CD14-positive monocyte (primary cell): ENCODE results near the gene OPN1MW3. TPM values are rescaled to one million over a fixed set of nuclear protein-coding genes. Genes with fewer than 3 reads are reported as not detected.
"Not testable (repeated sequence)": the region's sequence is repeated elsewhere in the genome, so short reads cannot be mapped to it uniquely, and the experiment has no call there.

Experiments used
- DNase-seq, 3 donors: peaks; one replicate each; pipeline ENCODE4 v3.0.0-alpha.2; 2011 to 2022
- H2AFZ ChIP-seq: 2 replicates; pipeline ENCODE4 v1.6.0; 2012; ENCODE audit warnings: mild to moderate bottlenecking, low read depth, low read length, inconsistent platforms; ENCODE audit not compliant: insufficient read depth, poor library complexity, severe bottlenecking
- H3K27ac ChIP-seq, 2 donors: 1 replicate in 1 of 2; 2 replicates in 1 of 2; pipeline ENCODE4 v1.5.1; 2012 to 2013; ENCODE audit warnings: low read length in 2 of 2, control low read depth in 1 of 2, inconsistent platforms in 1 of 2, low read depth in 1 of 2, mild to moderate bottlenecking in 1 of 2
- H3K27me3 ChIP-seq, 2 donors: one replicate each; pipeline versions ENCODE4 v1.6.0 to v1.6.1; 2011 to 2013; ENCODE audit warnings: low read length in 2 of 2; ENCODE audit not compliant: control insufficient read depth in 2 of 2, insufficient read depth in 2 of 2
- H3K36me3 ChIP-seq, 2 donors: replicated peaks in 1 of 2; 1 replicate in 1 of 2; 2 replicates in 1 of 2; pipeline versions ENCODE4 v1.5.1 to v1.6.1; 2012 to 2013; ENCODE audit warnings: low read length in 2 of 2, control low read depth in 1 of 2, inconsistent platforms in 1 of 2, mild to moderate bottlenecking in 1 of 2; ENCODE audit not compliant: insufficient read depth in 2 of 2, control insufficient read depth in 1 of 2
- H3K4me1 ChIP-seq, 2 donors: 1 replicate in 1 of 2; 2 replicates in 1 of 2; pipeline versions ENCODE4 v1.5.1 to v1.6.1; 2012 to 2013; ENCODE audit warnings: low read length in 2 of 2, control low read depth in 1 of 2, inconsistent platforms in 1 of 2, mild to moderate bottlenecking in 1 of 2, moderate library complexity in 1 of 2; ENCODE audit not compliant: insufficient read depth in 2 of 2, control insufficient read depth in 1 of 2
- H3K4me2 ChIP-seq: replicated peaks from 2 replicates; pipeline ENCODE3; 2012; ENCODE audit warnings: low read length, moderate library complexity, mild to moderate bottlenecking; ENCODE audit not compliant: poor library complexity, severe bottlenecking; ENCODE audit errors: extremely low read depth
- H3K4me3 ChIP-seq, 3 experiments: fragments of 200-600 bp in 1 of 3; sonication (generic) in 1 of 3; replicated peaks in 1 of 3; 1 replicate in 2 of 3; 2 replicates in 1 of 3; pipeline ENCODE4 v1.5.1; 2011 to 2013; ENCODE audit warnings: low read length in 3 of 3, mild to moderate bottlenecking in 3 of 3, control low read depth in 2 of 3, low read depth in 2 of 3, inconsistent platforms in 1 of 3, moderate library complexity in 1 of 3
- H3K79me2 ChIP-seq: 2 replicates; pipeline ENCODE4 v1.6.0; 2012; ENCODE audit warnings: mild to moderate bottlenecking, control low read depth, inconsistent platforms, low read length, moderate library complexity; ENCODE audit not compliant: insufficient read depth
- H3K9ac ChIP-seq: 2 replicates; pipeline ENCODE4 v1.6.0; 2017; ENCODE audit warnings: low read length, mild to moderate bottlenecking; ENCODE audit not compliant: insufficient read depth, poor library complexity, severe bottlenecking
- H3K9me3 ChIP-seq, 2 donors: replicated peaks in 1 of 2; 1 replicate in 1 of 2; 2 replicates in 1 of 2; pipeline versions ENCODE4 v1.5.1 to v1.6.1; 2012 to 2013; ENCODE audit warnings: low read length in 2 of 2, control low read depth in 1 of 2; ENCODE audit not compliant: control insufficient read depth in 1 of 2, insufficient read depth in 1 of 2
- H4K20me1 ChIP-seq: 2 replicates; pipeline ENCODE4 v1.6.0; 2012; ENCODE audit warnings: mild to moderate bottlenecking, low read length, control low read depth, moderate library complexity; ENCODE audit not compliant: insufficient read depth
- H3K27ac Mint-ChIP-seq, 7 donors: one replicate each; pipeline ENCODE4 v1.8.0; 2020; ENCODE audit warnings: mild to moderate bottlenecking in 7 of 7, mixed read lengths in 7 of 7, moderate library complexity in 6 of 7, inconsistent platforms in 2 of 7
- H3K27me3 Mint-ChIP-seq, 3 donors: one replicate each; pipeline ENCODE4 v1.8.0; 2021 to 2022; ENCODE audit warnings: low read depth in 3 of 3, mild to moderate bottlenecking in 3 of 3, mixed read lengths in 3 of 3, moderate library complexity in 3 of 3, inconsistent platforms in 1 of 3
- H3K36me3 Mint-ChIP-seq, 2 donors: one replicate each; pipeline ENCODE4 v1.8.0; 2020; ENCODE audit warnings: mixed read lengths in 2 of 2, inconsistent platforms in 1 of 2, mild to moderate bottlenecking in 1 of 2
- H3K4me1 Mint-ChIP-seq: one replicate; pipeline ENCODE4 v1.8.0; 2020; ENCODE audit warnings: mild to moderate bottlenecking, mixed read lengths
- H3K4me3 Mint-ChIP-seq, 2 donors: one replicate each; pipeline ENCODE4 v1.8.0; 2020; ENCODE audit warnings: mild to moderate bottlenecking in 2 of 2, mixed read lengths in 2 of 2, moderate library complexity in 1 of 2
- H3K9me3 Mint-ChIP-seq, 7 donors: one replicate each; pipeline ENCODE4 v1.8.0; 2020 to 2022; ENCODE audit warnings: mixed read lengths in 7 of 7, mild to moderate bottlenecking in 6 of 7, moderate library complexity in 6 of 7, inconsistent platforms in 2 of 7
- WGBS: methylation state at CpG from one replicate; pipeline ENCODE4 v1.1.5; 2013; ENCODE audit warnings: missing lambda C conversion rate; ENCODE audit not compliant: insufficient coverage; 5-methylcytosine and 5-hydroxymethylcytosine counted together
- intact Hi-C, 2 donors: fragments of 100-400 bp; cut with micrococcal nuclease; formaldehyde crosslinking; loops; one replicate each; pipeline versions ENCODE4 v1.15.0 to v1.15.1; 2023
- polyA plus RNA-seq, 3 donors: library from polyadenylated mRNA; depleted of rRNA in 1 of 3; unstranded in 2 of 3; stranded (reverse) in 1 of 3; fragments of 300-500 nt in 2 of 3; fragments of >200 nt in 1 of 3; fragmentation: Illumina TruSeq in 2 of 3; gene quantifications; 1 replicate in 2 of 3; 2 replicates in 1 of 3; pipeline ENCODE4 v1.2.3, GENCODE V29; 2012 to 2021

OPN1MW3 gene
- polyA plus RNA-seq, 3 donors = 0.03 TPM; not detected in 2

GRCh38 chrX:154219456-154219855 is 37.9 kb upstream of the OPN1MW3 start, which contains the start of gene OPN1MW2:
Gene OPN1MW2 (plus strand): TSS chrX:154219756. CDS start chrX:154219816, 60 bp downstream.
- H3K27me3 ChIP-seq, H4K20me1 ChIP-seq, H3K27me3 Mint-ChIP-seq, H3K36me3 Mint-ChIP-seq, H3K27ac Mint-ChIP-seq, H3K9ac ChIP-seq, DNase-seq, H3K4me3 Mint-ChIP-seq, H3K36me3 ChIP-seq, intact Hi-C loops, H3K4me2 ChIP-seq, H3K4me1 Mint-ChIP-seq, H3K79me2 ChIP-seq, H3K9me3 Mint-ChIP-seq, H3K9me3 ChIP-seq, H3K4me1 ChIP-seq, H2AFZ ChIP-seq, H3K4me3 ChIP-seq, H3K27ac ChIP-seq: not testable (repeated sequence)
- WGBS = no CpG with 5 or more reads among the region's 16 CpGs

- not testable (repeated sequence) for H3K4me3 Mint-ChIP-seq
Observed at GRCh38 chrX:154225292-154225691, 32.1 kb upstream of the OPN1MW3 start.

GRCh38 chrX:154226706-154227105 is 30.7 kb upstream of the OPN1MW3 start:
- H3K36me3 Mint-ChIP-seq, H2AFZ ChIP-seq, H3K27ac Mint-ChIP-seq, H3K4me1 ChIP-seq, H3K9me3 Mint-ChIP-seq, H3K9me3 ChIP-seq, DNase-seq, H3K27ac ChIP-seq, H3K79me2 ChIP-seq, H3K4me3 Mint-ChIP-seq, H4K20me1 ChIP-seq, H3K4me3 ChIP-seq, H3K9ac ChIP-seq, H3K27me3 ChIP-seq, intact Hi-C loops, H3K4me1 Mint-ChIP-seq, H3K36me3 ChIP-seq, H3K27me3 Mint-ChIP-seq, H3K4me2 ChIP-seq: not testable (repeated sequence)
- WGBS = no CpG with 5 or more reads among the region's 9 CpGs

More at GRCh38 chrX:154225292-154225691, 32.1 kb upstream of the OPN1MW3 start:
- H3K27me3 Mint-ChIP-seq, H3K79me2 ChIP-seq, intact Hi-C loops, DNase-seq, H3K4me1 Mint-ChIP-seq, H4K20me1 ChIP-seq, H2AFZ ChIP-seq, H3K27ac Mint-ChIP-seq, H3K9me3 Mint-ChIP-seq, H3K27me3 ChIP-seq, H3K4me1 ChIP-seq, H3K27ac ChIP-seq, H3K9me3 ChIP-seq, H3K36me3 ChIP-seq, H3K9ac ChIP-seq, H3K36me3 Mint-ChIP-seq, H3K4me2 ChIP-seq, H3K4me3 ChIP-seq: not testable (repeated sequence)
- no CpG with 5 or more reads among the region's 6 CpGs for WGBS

- H3K36me3 Mint-ChIP-seq, DNase-seq, H3K4me3 ChIP-seq, H3K79me2 ChIP-seq, H3K27ac Mint-ChIP-seq, H3K4me3 Mint-ChIP-seq, H4K20me1 ChIP-seq, H3K27ac ChIP-seq, H3K4me1 ChIP-seq, H3K27me3 Mint-ChIP-seq, H3K9me3 Mint-ChIP-seq, H2AFZ ChIP-seq, H3K4me1 Mint-ChIP-seq, intact Hi-C loops, H3K4me2 ChIP-seq, H3K9ac ChIP-seq, H3K27me3 ChIP-seq, H3K36me3 ChIP-seq, H3K9me3 ChIP-seq: not testable (repeated sequence)
- WGBS = no CpG with 5 or more reads among the region's 3 CpGs
Observed at GRCh38 chrX:154231443-154231842, 25.9 kb upstream of the OPN1MW3 start.
